Measurements from ENCODE around the gene PROSER1. TPM values are rescaled to one million over a fixed set of nuclear protein-coding genes. Genes with fewer than 3 reads are reported as not detected.
"Not testable (repeated sequence)": the region's sequence is repeated elsewhere in the genome, so short reads cannot be mapped to it uniquely, and the experiment has no call there.

PROSER1 gene
- total RNA-seq, 2 experiments from 2014 or later: 73.4 to 78.8 TPM

- H3K36me3 Mint-ChIP-seq (ENCODE audit: low read depth): peaks cover 41% of the 10 kb centered on the region
- H3K9me3 Mint-ChIP-seq: no peaks in the 10 kb centered on the region
- CTCF ChIA-PET: no interaction called here
- no peaks in the 10 kb centered on the region for H3K27me3 Mint-ChIP-seq (ENCODE audit: low read depth)
- no peaks in the 10 kb centered on the region for H3K4me1 Mint-ChIP-seq (ENCODE audit: low read depth)
- H3K4me3 Mint-ChIP-seq: no peak overlapping the region
- intact Hi-C loops (cut with micrococcal nuclease): no loop called here
- no peak overlapping the region for H3K27ac Mint-ChIP-seq
- DNase-seq: no peak
These were observed 14.1 kb downstream of the PROSER1 start for GRCh38 chr13:39023761-39024160.

GRCh38 chr13:39023316-39023715, 14.6 kb downstream of the PROSER1 start:
- Mint-ChIP-seq H3K36me3 (ENCODE audit: low read depth) (peaks cover 44% of the 10 kb centered on the region), H3K27ac (no peak overlapping the region), H3K4me3 (no peak overlapping the region), H3K9me3 (no peaks in the 10 kb centered on the region), H3K4me1 (ENCODE audit: low read depth) (no peaks in the 10 kb centered on the region), H3K27me3 (ENCODE audit: low read depth) (no peaks in the 10 kb centered on the region)
- CTCF ChIA-PET: no interaction called here
- intact Hi-C loops (cut with micrococcal nuclease): no loop called here
- no peak for DNase-seq

- Mint-ChIP-seq H3K9me3 (no peaks in the 10 kb centered on the region), H3K36me3 (ENCODE audit: low read depth) (peaks cover 41% of the 10 kb centered on the region), H3K27ac (no peak overlapping the region), H3K4me1 (ENCODE audit: low read depth) (peaks cover 6% of the 10 kb centered on the region), H3K4me3 (no peak overlapping the region), H3K27me3 (ENCODE audit: low read depth) (no peaks in the 10 kb centered on the region)
- CTCF ChIA-PET: interaction anchor here (0.6 kb wide), 1 partner anchor 30 kb away, joined by 3 read pairs; no protein-coding TSS in a partner anchor
- DNase-seq: no peak
- intact Hi-C loops (cut with micrococcal nuclease): no loop called here
These were observed 16.9 kb downstream of the PROSER1 start for GRCh38 chr13:39020853-39021462.

GRCh38 chr13:39016787-39017186, 21.1 kb downstream of the PROSER1 start:
- peak; percentile 19 for DNase-seq
- Mint-ChIP-seq H3K27me3 (ENCODE audit: low read depth) (no peaks in the 10 kb centered on the region), H3K4me1 (ENCODE audit: low read depth) (peaks cover 6% of the 10 kb centered on the region), H3K36me3 (ENCODE audit: low read depth) (peaks cover 42% of the 10 kb centered on the region), H3K27ac (no peak overlapping the region), H3K4me3 (no peak overlapping the region), H3K9me3 (no peaks in the 10 kb centered on the region)
- intact Hi-C loops (cut with micrococcal nuclease): loop anchor here (2.0 to 5.0 kb wide), 2 partner anchors 20 to 94 kb away; no protein-coding TSS in a partner anchor
- CTCF ChIA-PET: interaction anchor here (0.7 to 3.5 kb wide), 4 partner anchors 10 to 34 kb away, joined by 3 to 13 read pairs (median 4); no protein-coding TSS in a partner anchor

- DNase-seq: no peak
- peaks cover 6% of the 10 kb centered on the region for H3K4me1 Mint-ChIP-seq (ENCODE audit: low read depth)
- H3K27ac Mint-ChIP-seq: no peak overlapping the region
- no peaks in the 10 kb centered on the region for H3K27me3 Mint-ChIP-seq (ENCODE audit: low read depth)
- no peaks in the 10 kb centered on the region for H3K9me3 Mint-ChIP-seq
- intact Hi-C loops (cut with micrococcal nuclease): loop anchor here (2.0 to 5.0 kb wide), 2 partner anchors 21 to 94 kb away; no protein-coding TSS in a partner anchor
- H3K4me3 Mint-ChIP-seq: no peak overlapping the region
- H3K36me3 Mint-ChIP-seq (ENCODE audit: low read depth): peaks cover 41% of the 10 kb centered on the region
- CTCF ChIA-PET: interaction anchor here (1.4 to 3.5 kb wide), 4 partner anchors 11 to 600 kb away, joined by 3 to 13 read pairs (median 4); no protein-coding TSS in a partner anchor
These were observed 21.8 kb downstream of the PROSER1 start for GRCh38 chr13:39016087-39016486.

- no peaks in the 10 kb centered on the region for H3K9me3 Mint-ChIP-seq
These were observed 24.4 kb downstream of the PROSER1 start for GRCh38 chr13:39013462-39013861.

GRCh38 chr13:39012608-39013007, 25.3 kb downstream of the PROSER1 start:
- CTCF ChIA-PET: no interaction called here
- H3K4me1 Mint-ChIP-seq (ENCODE audit: low read depth): peaks cover 6% of the 10 kb centered on the region
- no peak for DNase-seq
- H3K4me3 Mint-ChIP-seq: no peak overlapping the region
- H3K36me3 Mint-ChIP-seq (ENCODE audit: low read depth): peaks cover 54% of the 10 kb centered on the region
- no peaks in the 10 kb centered on the region for H3K27me3 Mint-ChIP-seq (ENCODE audit: low read depth)
- no peaks in the 10 kb centered on the region for H3K9me3 Mint-ChIP-seq
- intact Hi-C loops (cut with micrococcal nuclease): no loop called here
- no peak overlapping the region for H3K27ac Mint-ChIP-seq

More at GRCh38 chr13:39013462-39013861, 24.4 kb downstream of the PROSER1 start:
- CTCF ChIA-PET: no interaction called here
- H3K27me3 Mint-ChIP-seq (ENCODE audit: low read depth): no peaks in the 10 kb centered on the region
- DNase-seq: no peak
- no peak overlapping the region for H3K4me3 Mint-ChIP-seq
- peaks cover 52% of the 10 kb centered on the region for H3K36me3 Mint-ChIP-seq (ENCODE audit: low read depth)
- H3K27ac Mint-ChIP-seq: no peak overlapping the region
- peaks cover 6% of the 10 kb centered on the region for H3K4me1 Mint-ChIP-seq (ENCODE audit: low read depth)
- intact Hi-C loops (cut with micrococcal nuclease): no loop called here

GRCh38 chr13:39006371-39007111, 31.3 kb downstream of the PROSER1 start:
- H3K36me3 Mint-ChIP-seq (ENCODE audit: low read depth): peaks cover 28% of the 10 kb centered on the region
- H3K9me3 Mint-ChIP-seq; intact Hi-C loops (cut with micrococcal nuclease); H3K27me3 Mint-ChIP-seq (ENCODE audit: low read depth); H3K4me1 Mint-ChIP-seq (ENCODE audit: low read depth); H3K4me3 Mint-ChIP-seq; DNase-seq; H3K27ac Mint-ChIP-seq; CTCF ChIA-PET: not testable (repeated sequence)

- CTCF ChIA-PET: no interaction called here
- intact Hi-C loops (cut with micrococcal nuclease): no loop called here
- DNase-seq: no peak
- H3K27me3 Mint-ChIP-seq (ENCODE audit: low read depth): no peaks in the 10 kb centered on the region
- H3K36me3 Mint-ChIP-seq (ENCODE audit: low read depth): no peaks in the 10 kb centered on the region
- H3K9me3 Mint-ChIP-seq: no peaks in the 10 kb centered on the region
- H3K27ac Mint-ChIP-seq: no peak overlapping the region
- peaks cover 5% of the 10 kb centered on the region for H3K4me1 Mint-ChIP-seq (ENCODE audit: low read depth)
- no peak overlapping the region for H3K4me3 Mint-ChIP-seq
These were observed 39.1 kb downstream of the PROSER1 start for GRCh38 chr13:38998739-38999138.

- Mint-ChIP-seq H3K27me3 (ENCODE audit: low read depth) (peaks cover 3% of the 10 kb centered on the region), H3K36me3 (ENCODE audit: low read depth) (no peaks in the 10 kb centered on the region), H3K4me1 (ENCODE audit: low read depth) (peaks cover 6% of the 10 kb centered on the region), H3K9me3 (no peaks in the 10 kb centered on the region), H3K4me3 (no peak overlapping the region), H3K27ac (no peak overlapping the region)
- intact Hi-C loops (cut with micrococcal nuclease): no loop called here
- CTCF ChIA-PET: no interaction called here
- no peak for DNase-seq
These were observed 44.5 kb downstream of the PROSER1 start for GRCh38 chr13:38993381-38993780.

GRCh38 chr13:38990693-38991092, 47.2 kb downstream of the PROSER1 start, which contains the start of gene STOML3:
TSS of gene STOML3 (minus strand) at chr13:38990831. CDS start at chr13:38990721, 110 bp downstream.
- DNase-seq: no peak
- Mint-ChIP-seq H3K27ac (no peak within 1 kb of the TSS), H3K27me3 (ENCODE audit: low read depth) (peaks cover 5% of the 10 kb centered on the region), H3K4me3 (no peak within 1 kb of the TSS), H3K9me3 (no peaks in the 10 kb centered on the region), H3K4me1 (ENCODE audit: low read depth) (peaks cover 6% of the 10 kb centered on the region), H3K36me3 (ENCODE audit: low read depth) (no peaks in the 10 kb centered on the region)
- intact Hi-C loops (cut with micrococcal nuclease): no loop called here
- CTCF ChIA-PET: no interaction called here

- intact Hi-C loops (cut with micrococcal nuclease): no loop called here
These were observed 56.8 kb downstream of the PROSER1 start for GRCh38 chr13:38981096-38981495.

More at GRCh38 chr13:38981096-38981495, 56.8 kb downstream of the PROSER1 start:
- CTCF ChIA-PET: interaction anchor here (1.0 to 1.8 kb wide), 2 partner anchors 12 to 66 kb away, joined by 3 to 5 read pairs; no protein-coding TSS in a partner anchor
- no peaks in the 10 kb centered on the region for H3K27me3 Mint-ChIP-seq (ENCODE audit: low read depth)
- H3K27ac Mint-ChIP-seq: no peak overlapping the region
- H3K4me1 Mint-ChIP-seq (ENCODE audit: low read depth): no peaks in the 10 kb centered on the region
- peaks cover 15% of the 10 kb centered on the region for H3K9me3 Mint-ChIP-seq
- H3K4me3 Mint-ChIP-seq: no peak overlapping the region
- DNase-seq: no peak
- no peaks in the 10 kb centered on the region for H3K36me3 Mint-ChIP-seq (ENCODE audit: low read depth)

Measured in activated naive CD4-positive, alpha-beta T cell treated with anti-CD3 and anti-CD28 coated beads for 36 hours (primary cell).